HG03060 (cell line): ENCODE results near the gene IGFBP4.
A peak's percentile ranks its signal among the peaks of the same experiment; 100 is the strongest.
"Not testable (repeated sequence)": the region's sequence is repeated elsewhere in the genome, so short reads cannot be mapped to it uniquely, and the experiment has no call there.

Experiments used
- ATAC-seq: cut with Tn5 transposase; IDR thresholded peaks from one replicate; pipeline ENCODE4 v1.9.1; 2021; ENCODE audit warnings: low read depth, moderate number of reproducible peaks; ENCODE audit not compliant: unreplicated experiment

The IGFBP4 gene

GRCh38 chr17:40443196-40443987, at the start of gene IGFBP4:
IGFBP4 (plus strand) TSS chr17:40443450; CDS start chr17:40443736, 286 bp downstream.
- ATAC-seq: no peak

GRCh38 chr17:40399185-40399584, 44.1 kb upstream of the IGFBP4 start:
- no peak for ATAC-seq

- no peak for ATAC-seq
Observed at GRCh38 chr17:40402668-40403067, 40.6 kb upstream of the IGFBP4 start.

GRCh38 chr17:40404003-40404402, 39.2 kb upstream of the IGFBP4 start:
- no peak for ATAC-seq

- ATAC-seq: no peak
Observed at GRCh38 chr17:40407460-40407859, 35.8 kb upstream of the IGFBP4 start.

- ATAC-seq: not testable (repeated sequence)
Observed at GRCh38 chr17:40409540-40409939, 33.7 kb upstream of the IGFBP4 start.

- no peak for ATAC-seq
Observed at GRCh38 chr17:40410082-40410481, 33.2 kb upstream of the IGFBP4 start.

- ATAC-seq: no peak
Observed at GRCh38 chr17:40411821-40412220, 31.4 kb upstream of the IGFBP4 start.

- ATAC-seq: no peak
Observed at GRCh38 chr17:40412880-40413279, 30.4 kb upstream of the IGFBP4 start.

GRCh38 chr17:40414312-40414711, 28.9 kb upstream of the IGFBP4 start:
- not testable (repeated sequence) for ATAC-seq

GRCh38 chr17:40415390-40415789, 27.9 kb upstream of the IGFBP4 start:
- ATAC-seq: no peak

GRCh38 chr17:40416671-40417070, 26.6 kb upstream of the IGFBP4 start:
- no peak for ATAC-seq

- ATAC-seq: no peak
Observed at GRCh38 chr17:40417258-40417608, 26.0 kb upstream of the IGFBP4 start.

GRCh38 chr17:40417609-40418427, 25.4 kb upstream of the IGFBP4 start, which contains the start of gene TOP2A:
TOP2A (minus strand) TSS chr17:40417896; CDS start chr17:40417791, 105 bp downstream.
- peak; percentile 88 for ATAC-seq

GRCh38 chr17:40418428-40418706, 24.9 kb upstream of the IGFBP4 start:
- no peak for ATAC-seq

GRCh38 chr17:40419559-40420331, 23.5 kb upstream of the IGFBP4 start:
- no peak for ATAC-seq

- ATAC-seq: no peak
Observed at GRCh38 chr17:40422990-40423633, 20.1 kb upstream of the IGFBP4 start.

GRCh38 chr17:40425741-40426140, 17.5 kb upstream of the IGFBP4 start:
- no peak for ATAC-seq

- ATAC-seq: no peak
Observed at GRCh38 chr17:40427002-40427491, 16.2 kb upstream of the IGFBP4 start.
